HepG2 (cell line): ENCODE data around the gene CACNA1G. TPM values are rescaled to one million over a fixed set of nuclear protein-coding genes. Genes with fewer than 3 reads are reported as not detected.

Experiments used
- AKAP8 ChIP-seq: sonication (generic); formaldehyde crosslinking; IDR thresholded peaks from 2 replicates; pipeline ENCODE4 v1.5.1; 2020; ENCODE audit warnings: mild to moderate bottlenecking, missing genetic modification reagents
- CEBPZ ChIP-seq: IDR thresholded peaks from 2 replicates; pipeline ENCODE4 v1.6.1; 2012; ENCODE audit warnings: low read length, improper control_type of control experiment
- HOXA9 ChIP-seq: sonication (generic); formaldehyde crosslinking; IDR thresholded peaks from 2 replicates; pipeline ENCODE4 v1.8.1; 2022; ENCODE audit warnings: missing genetic modification reagents, mild to moderate bottlenecking, moderate library complexity, borderline replicate concordance
- MYNN ChIP-seq: sonication (generic); formaldehyde crosslinking; IDR thresholded peaks from 2 replicates; pipeline ENCODE4 v1.4.0; 2020; ENCODE audit warnings: mild to moderate bottlenecking, low read depth, missing genetic modification reagents
- POLR2AphosphoS2 ChIP-seq: IDR thresholded peaks from 2 replicates; pipeline ENCODE4 v1.6.1; 2011; ENCODE audit warnings: low read depth, low read length, improper control_type of control experiment
- TAF1 ChIP-seq: sonication (generic); formaldehyde crosslinking; IDR thresholded peaks from 2 replicates; pipeline ENCODE4 v1.4.0; 2020; ENCODE audit warnings: missing genetic modification reagents
- ZC3H13 ChIP-seq: sonication (generic); formaldehyde crosslinking; IDR thresholded peaks from 2 replicates; pipeline ENCODE4 v1.8.1; 2023; ENCODE audit warnings: mild to moderate bottlenecking, missing genetic modification reagents, moderate library complexity
- ZFP41 ChIP-seq: sonication (generic); formaldehyde crosslinking; IDR thresholded peaks from 2 replicates; pipeline ENCODE4 v1.4.0; 2020; ENCODE audit warnings: mild to moderate bottlenecking, missing genetic modification reagents, borderline replicate concordance
- ZKSCAN5 ChIP-seq: sonication (generic); formaldehyde crosslinking; IDR thresholded peaks from 2 replicates; pipeline ENCODE4 v1.5.1; 2020; ENCODE audit warnings: mild to moderate bottlenecking, missing genetic modification reagents
- ZNF263 ChIP-seq: sonication (generic); formaldehyde crosslinking; IDR thresholded peaks from 2 replicates; pipeline ENCODE4 v1.4.0; 2020; ENCODE audit warnings: missing genetic modification reagents
- ZNF331 ChIP-seq: sonication (generic); formaldehyde crosslinking; IDR thresholded peaks from 2 replicates; pipeline ENCODE4 v1.4.0; 2020; ENCODE audit warnings: missing genetic modification reagents
- ZNF674 ChIP-seq: sonication (generic); formaldehyde crosslinking; IDR thresholded peaks from 2 replicates; pipeline ENCODE4 v1.5.0; 2020; ENCODE audit warnings: low read depth, mild to moderate bottlenecking, missing genetic modification reagents
- polyA plus RNA-seq, 8 experiments: library from polyadenylated mRNA; depleted of rRNA in 3 of 8; stranded (reverse) in 7 of 8; unstranded in 1 of 8; fragments of >200 nt; fragmentation: Illumina TruSeq in 4 of 8; extraction: Trizol in 4 of 8; gene quantifications; 2 replicates each; pipeline versions ENCODE4 v1.2.1 to v1.2.3, GENCODE V29; 2011 to 2016; ENCODE audit warnings: low read depth in 4 of 8, missing spikeins in 1 of 8, mixed read lengths in 1 of 8; ENCODE audit not compliant: insufficient read depth in 1 of 8
- total RNA-seq, 5 experiments: library from RNA; depleted of rRNA; stranded (reverse); fragments of >200 nt; fragmentation: Illumina TruSeq; extraction: Trizol; gene quantifications; 2 replicates each; pipeline ENCODE4 v1.2.3, GENCODE V29; 2016; ENCODE audit warnings: low read depth in 1 of 5
- TF ChIP-seq, protein P1 (sequence below): sonication (generic); formaldehyde crosslinking; IDR thresholded peaks from 2 replicates; pipeline ENCODE4 v1.8.0; 2022; ENCODE audit warnings: mild to moderate bottlenecking, missing genetic modification reagents; ENCODE audit not compliant: insufficient replicate concordance
- TF ChIP-seq, protein P2 (sequence below): sonication (generic); formaldehyde crosslinking; IDR thresholded peaks from 2 replicates; pipeline ENCODE4 v1.8.1; 2022; ENCODE audit warnings: low read depth, mild to moderate bottlenecking, missing genetic modification reagents
- TF ChIP-seq, protein P3 (sequence below): sonication (generic); formaldehyde crosslinking; IDR thresholded peaks from 2 replicates; pipeline ENCODE4 v1.4.0; 2020; ENCODE audit warnings: missing genetic modification reagents
- TF ChIP-seq, protein P4 (sequence below): sonication (generic); formaldehyde crosslinking; IDR thresholded peaks from 2 replicates; pipeline ENCODE4 v1.4.0; 2020; ENCODE audit warnings: missing genetic modification reagents, mild to moderate bottlenecking, borderline replicate concordance

CACNA1G gene
- total and polyA plus RNA-seq, 2 of the 13 experiments (the other 11 are each of a cell fraction or from before 2014, with no cell fraction given): 0.02 TPM; not detected in 1

DNA sequence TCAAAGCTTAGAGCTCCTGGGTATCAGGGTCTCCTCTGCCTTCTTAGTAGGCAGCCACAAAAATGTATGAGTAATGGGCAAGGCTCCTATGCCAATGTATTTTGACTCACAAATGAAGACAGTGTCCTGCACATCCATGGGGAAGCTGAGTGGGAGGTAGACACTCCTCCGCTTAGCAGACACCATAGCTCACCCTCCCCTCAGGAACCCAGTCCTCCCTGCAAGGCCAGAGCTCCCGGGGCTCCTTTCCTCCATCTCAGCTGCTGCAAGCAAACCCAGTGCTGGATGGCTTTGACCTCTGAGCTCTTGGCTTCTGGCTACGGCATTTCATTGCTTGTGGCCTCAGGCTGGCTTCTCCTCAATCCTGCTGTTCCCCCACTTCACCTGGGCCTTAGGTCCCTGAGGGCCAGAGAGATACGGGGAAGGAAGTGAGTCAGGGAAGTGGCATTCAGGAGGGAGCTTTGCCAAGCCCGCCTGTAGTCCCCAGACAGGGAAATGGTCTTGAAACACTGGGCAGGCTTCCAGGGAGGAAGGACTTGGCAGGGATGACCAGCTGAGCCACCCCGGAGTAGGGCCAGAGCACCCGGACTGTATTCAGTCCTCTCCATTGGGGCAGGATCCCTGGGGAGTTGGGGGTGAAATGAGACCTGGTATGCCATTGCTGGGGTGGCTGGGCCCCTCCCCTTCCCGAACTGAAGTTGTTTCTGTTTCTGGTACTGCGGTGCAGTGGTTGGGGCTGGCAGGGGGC is 78.6 kb downstream of the CACNA1G start (continued):
- TF ChIP-seq ZNF674 (CRISPR knock-in tag) (no peak), CEBPZ (no peak), AKAP8 (CRISPR knock-in tag) (no peak), ZKSCAN5 (CRISPR knock-in tag) (no peak), POLR2AphosphoS2 (no peak), ZNF263 (CRISPR knock-in tag) (peak; percentile 93), ZC3H13 (no peak), ZFP41 (CRISPR knock-in tag) (no peak), HOXA9 (CRISPR knock-in tag) (no peak), ZNF331 (CRISPR knock-in tag) (no peak), MYNN (CRISPR knock-in tag) (no peak), TAF1 (CRISPR knock-in tag) (no peak)
- TF ChIP-seq, protein P1, sequence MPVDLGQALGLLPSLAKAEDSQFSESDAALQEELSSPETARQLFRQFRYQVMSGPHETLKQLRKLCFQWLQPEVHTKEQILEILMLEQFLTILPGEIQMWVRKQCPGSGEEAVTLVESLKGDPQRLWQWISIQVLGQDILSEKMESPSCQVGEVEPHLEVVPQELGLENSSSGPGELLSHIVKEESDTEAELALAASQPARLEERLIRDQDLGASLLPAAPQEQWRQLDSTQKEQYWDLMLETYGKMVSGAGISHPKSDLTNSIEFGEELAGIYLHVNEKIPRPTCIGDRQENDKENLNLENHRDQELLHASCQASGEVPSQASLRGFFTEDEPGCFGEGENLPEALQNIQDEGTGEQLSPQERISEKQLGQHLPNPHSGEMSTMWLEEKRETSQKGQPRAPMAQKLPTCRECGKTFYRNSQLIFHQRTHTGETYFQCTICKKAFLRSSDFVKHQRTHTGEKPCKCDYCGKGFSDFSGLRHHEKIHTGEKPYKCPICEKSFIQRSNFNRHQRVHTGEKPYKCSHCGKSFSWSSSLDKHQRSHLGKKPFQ (CRISPR knock-in tag): no peak
- TF ChIP-seq, protein P2, sequence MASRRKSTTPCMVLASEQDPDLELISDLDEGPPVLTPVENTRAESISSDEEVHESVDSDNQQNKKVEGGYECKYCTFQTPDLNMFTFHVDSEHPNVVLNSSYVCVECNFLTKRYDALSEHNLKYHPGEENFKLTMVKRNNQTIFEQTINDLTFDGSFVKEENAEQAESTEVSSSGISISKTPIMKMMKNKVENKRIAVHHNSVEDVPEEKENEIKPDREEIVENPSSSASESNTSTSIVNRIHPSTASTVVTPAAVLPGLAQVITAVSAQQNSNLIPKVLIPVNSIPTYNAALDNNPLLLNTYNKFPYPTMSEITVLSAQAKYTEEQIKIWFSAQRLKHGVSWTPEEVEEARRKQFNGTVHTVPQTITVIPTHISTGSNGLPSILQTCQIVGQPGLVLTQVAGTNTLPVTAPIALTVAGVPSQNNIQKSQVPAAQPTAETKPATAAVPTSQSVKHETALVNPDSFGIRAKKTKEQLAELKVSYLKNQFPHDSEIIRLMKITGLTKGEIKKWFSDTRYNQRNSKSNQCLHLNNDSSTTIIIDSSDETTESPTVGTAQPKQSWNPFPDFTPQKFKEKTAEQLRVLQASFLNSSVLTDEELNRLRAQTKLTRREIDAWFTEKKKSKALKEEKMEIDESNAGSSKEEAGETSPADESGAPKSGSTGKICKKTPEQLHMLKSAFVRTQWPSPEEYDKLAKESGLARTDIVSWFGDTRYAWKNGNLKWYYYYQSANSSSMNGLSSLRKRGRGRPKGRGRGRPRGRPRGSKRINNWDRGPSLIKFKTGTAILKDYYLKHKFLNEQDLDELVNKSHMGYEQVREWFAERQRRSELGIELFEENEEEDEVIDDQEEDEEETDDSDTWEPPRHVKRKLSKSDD (CRISPR knock-in tag): no peak
- TF ChIP-seq, protein P3, sequence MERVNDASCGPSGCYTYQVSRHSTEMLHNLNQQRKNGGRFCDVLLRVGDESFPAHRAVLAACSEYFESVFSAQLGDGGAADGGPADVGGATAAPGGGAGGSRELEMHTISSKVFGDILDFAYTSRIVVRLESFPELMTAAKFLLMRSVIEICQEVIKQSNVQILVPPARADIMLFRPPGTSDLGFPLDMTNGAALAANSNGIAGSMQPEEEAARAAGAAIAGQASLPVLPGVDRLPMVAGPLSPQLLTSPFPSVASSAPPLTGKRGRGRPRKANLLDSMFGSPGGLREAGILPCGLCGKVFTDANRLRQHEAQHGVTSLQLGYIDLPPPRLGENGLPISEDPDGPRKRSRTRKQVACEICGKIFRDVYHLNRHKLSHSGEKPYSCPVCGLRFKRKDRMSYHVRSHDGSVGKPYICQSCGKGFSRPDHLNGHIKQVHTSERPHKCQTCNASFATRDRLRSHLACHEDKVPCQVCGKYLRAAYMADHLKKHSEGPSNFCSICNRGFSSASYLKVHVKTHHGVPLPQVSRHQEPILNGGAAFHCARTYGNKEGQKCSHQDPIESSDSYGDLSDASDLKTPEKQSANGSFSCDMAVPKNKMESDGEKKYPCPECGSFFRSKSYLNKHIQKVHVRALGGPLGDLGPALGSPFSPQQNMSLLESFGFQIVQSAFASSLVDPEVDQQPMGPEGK (CRISPR knock-in tag): no peak
- TF ChIP-seq, protein P4, sequence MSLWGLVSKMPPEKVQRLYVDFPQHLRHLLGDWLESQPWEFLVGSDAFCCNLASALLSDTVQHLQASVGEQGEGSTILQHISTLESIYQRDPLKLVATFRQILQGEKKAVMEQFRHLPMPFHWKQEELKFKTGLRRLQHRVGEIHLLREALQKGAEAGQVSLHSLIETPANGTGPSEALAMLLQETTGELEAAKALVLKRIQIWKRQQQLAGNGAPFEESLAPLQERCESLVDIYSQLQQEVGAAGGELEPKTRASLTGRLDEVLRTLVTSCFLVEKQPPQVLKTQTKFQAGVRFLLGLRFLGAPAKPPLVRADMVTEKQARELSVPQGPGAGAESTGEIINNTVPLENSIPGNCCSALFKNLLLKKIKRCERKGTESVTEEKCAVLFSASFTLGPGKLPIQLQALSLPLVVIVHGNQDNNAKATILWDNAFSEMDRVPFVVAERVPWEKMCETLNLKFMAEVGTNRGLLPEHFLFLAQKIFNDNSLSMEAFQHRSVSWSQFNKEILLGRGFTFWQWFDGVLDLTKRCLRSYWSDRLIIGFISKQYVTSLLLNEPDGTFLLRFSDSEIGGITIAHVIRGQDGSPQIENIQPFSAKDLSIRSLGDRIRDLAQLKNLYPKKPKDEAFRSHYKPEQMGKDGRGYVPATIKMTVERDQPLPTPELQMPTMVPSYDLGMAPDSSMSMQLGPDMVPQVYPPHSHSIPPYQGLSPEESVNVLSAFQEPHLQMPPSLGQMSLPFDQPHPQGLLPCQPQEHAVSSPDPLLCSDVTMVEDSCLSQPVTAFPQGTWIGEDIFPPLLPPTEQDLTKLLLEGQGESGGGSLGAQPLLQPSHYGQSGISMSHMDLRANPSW: no peak
